PC-3 (cell line): ENCODE results near the gene ENO4. TPM values are rescaled to one million over a fixed set of nuclear protein-coding genes. Genes with fewer than 3 reads are reported as not detected.
A peak's percentile ranks its signal among the peaks of the same experiment; 100 is the strongest.

ENCODE experiments used
- ATAC-seq: fragments of 200-7000 bp; cut with Tn5 transposase; 2 replicates; pipeline ENCODE4 v1.9.1; 2020; ENCODE audit warnings: mild to moderate bottlenecking, moderate library complexity
- BruUV-seq: library from RNA; stranded (reverse); fragments of 400-500 nt; replicated peaks from 2 replicates; lab custom pipeline; 2021; lab: Mats Ljungman, UMichigan
- CTCF ChIA-PET: fragments of 300-600 bp; sonication (Branson Sonifier 250); formaldehyde crosslinking; loops from one replicate; lab custom pipeline; 2022; ENCODE audit warnings: antibody characterized with exemption; lab: Charles Lee
- POLR2A ChIA-PET: fragments of 300-600 bp; sonication (Branson Sonifier 250); formaldehyde crosslinking; loops from one replicate; lab custom pipeline; 2022; ENCODE audit warnings: antibody characterized with exemption; ENCODE audit not compliant: unreplicated experiment; lab: Charles Lee
- DNase-seq: peaks from one replicate; pipeline ENCODE4 v3.0.0-alpha.2; 2015
- H2AFZ ChIP-seq: fragments of 300-600 bp; sonication (generic); 2 replicates; pipeline ENCODE4 v1.6.0; 2016; ENCODE audit warnings: antibody characterized with exemption, low read length
- H3F3A ChIP-seq: fragments of 300-600 bp; sonication (generic); one replicate; pipeline ENCODE4 v1.6.0; 2017; ENCODE audit warnings: antibody characterized with exemption, low read length, control low read depth, mild to moderate bottlenecking; ENCODE audit not compliant: unreplicated experiment
- H3K27ac ChIP-seq: fragments of 300-600 bp; sonication (generic); 2 replicates; pipeline ENCODE4 v1.5.1; 2016; ENCODE audit warnings: mild to moderate bottlenecking, low read length
- H3K27me3 ChIP-seq: fragments of 300-600 bp; sonication (generic); 2 replicates; pipeline ENCODE4 v1.6.1; 2016; ENCODE audit warnings: low read length, mixed read lengths
- H3K36me3 ChIP-seq: fragments of 300-600 bp; sonication (generic); 2 replicates; pipeline ENCODE4 v1.6.1; 2016; ENCODE audit warnings: low read depth, mixed run types, low read length, mixed read lengths
- H3K4me1 ChIP-seq: fragments of 300-600 bp; sonication (generic); 2 replicates; pipeline ENCODE4 v1.5.1; 2016; ENCODE audit warnings: low read length; ENCODE audit not compliant: insufficient read depth
- H3K4me2 ChIP-seq: fragments of 300-600 bp; sonication (generic); 2 replicates; pipeline ENCODE4 v1.6.0; 2016; ENCODE audit warnings: low read length
- H3K4me3 ChIP-seq: fragments of 300-600 bp; sonication (generic); 2 replicates; pipeline ENCODE4 v1.5.1; 2016; ENCODE audit warnings: mild to moderate bottlenecking, low read length, mixed read lengths
- H3K79me2 ChIP-seq: fragments of 300-600 bp; sonication (generic); 2 replicates; pipeline ENCODE4 v1.6.1; 2017; ENCODE audit warnings: low read length, mixed read lengths
- H3K9ac ChIP-seq: fragments of 300-600 bp; sonication (generic); 2 replicates; pipeline ENCODE4 v1.6.0; 2016; ENCODE audit warnings: mild to moderate bottlenecking, low read length
- H3K9me2 ChIP-seq: fragments of 300-600 bp; sonication (generic); replicated peaks from 2 replicates; pipeline ENCODE4 v1.6.1; 2016; ENCODE audit warnings: mixed run types, low read length, mixed read lengths
- H3K9me3 ChIP-seq: fragments of 300-600 bp; sonication (generic); 2 replicates; pipeline ENCODE4 v1.6.1; 2016; ENCODE audit warnings: low read length, mixed read lengths
- H4K20me1 ChIP-seq: fragments of 300-600 bp; sonication (generic); 2 replicates; pipeline ENCODE4 v1.6.1; 2016; ENCODE audit warnings: low read length, mixed read lengths
- EZH2 ChIP-seq: fragments of 300-600 bp; sonication (generic); IDR thresholded peaks from one replicate; pipeline ENCODE4 v1.6.1; 2017; ENCODE audit warnings: antibody characterized with exemption, mild to moderate bottlenecking, low read length; ENCODE audit not compliant: unreplicated experiment
- EZH2phosphoT487 ChIP-seq: fragments of 300-600 bp; sonication (generic); IDR thresholded peaks from 2 replicates; pipeline ENCODE4 v1.6.1; 2018; ENCODE audit warnings: mild to moderate bottlenecking, antibody characterized with exemption, low read length, borderline replicate concordance
- intact Hi-C: fragments of 100-400 bp; cut with micrococcal nuclease; formaldehyde crosslinking; loops from 2 replicates; pipeline ENCODE4 v1.9.0; 2023
- total RNA-seq: library from RNA; depleted of rRNA; stranded (reverse); fragments of >200 nt; gene quantifications from 2 replicates; pipeline ENCODE4 v1.2.3, GENCODE V29; 2014
- TF ChIP-seq, protein P1 (sequence below): fragments of 300-600 bp; sonication (generic); conservative IDR thresholded peaks from 2 replicates; pipeline ENCODE4 v1.5.1; 2017; ENCODE audit warnings: antibody characterized with exemption, low read depth, mild to moderate bottlenecking, low read length

ENO4 gene
- total RNA-seq, 1 experiment from 2014 or later, result not detected

DNA sequence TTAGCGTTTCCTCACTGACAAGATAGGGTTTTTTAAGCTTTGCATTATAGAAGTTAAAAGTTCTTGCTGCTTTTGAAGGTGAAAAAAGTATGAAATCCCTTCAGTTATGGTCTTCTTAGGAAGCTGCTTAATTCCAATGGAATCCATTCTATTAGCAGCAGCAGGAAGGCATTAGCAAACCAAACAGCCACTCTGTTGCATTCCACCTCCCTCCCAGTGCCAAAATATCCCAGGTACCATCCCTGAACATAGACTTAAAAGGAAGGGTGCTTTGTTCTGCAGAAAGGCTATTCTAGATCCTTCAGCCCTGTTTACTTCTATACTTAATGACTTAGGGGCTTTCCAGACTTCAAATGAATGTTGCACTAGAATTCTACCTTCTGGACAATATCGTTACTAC lies 23.8 kb downstream of the ENO4 start:
- Histone ChIP-seq H3K4me3 (no peak overlapping the region), H3F3A (no peaks in the 10 kb centered on the region), H3K9me2 (no peaks in the 10 kb centered on the region), H3K9me3 (no peaks in the 10 kb centered on the region), H3K4me1 (no peaks in the 10 kb centered on the region), H3K79me2 (no peaks in the 10 kb centered on the region), H3K36me3 (no peaks in the 10 kb centered on the region), H3K4me2 (no peak overlapping the region), H2AFZ (no peak overlapping the region), H4K20me1 (no peaks in the 10 kb centered on the region), H3K27ac (no peak overlapping the region), H3K27me3 (no peaks in the 10 kb centered on the region), H3K9ac (no peak overlapping the region)
- no TSS peak for BruUV-seq
- DNase-seq (no peak), ATAC-seq (no peak)
- ChIA-PET CTCF (no interaction called here), POLR2A (interaction anchor here (0.7 kb wide), 1 partner anchor 96 kb away, joined by 4 read pairs; no protein-coding TSS in a partner anchor)
- no peak for TF ChIP-seq EZH2phosphoT487
- TF ChIP-seq EZH2, result no peak
- TF ChIP-seq, protein P1, sequence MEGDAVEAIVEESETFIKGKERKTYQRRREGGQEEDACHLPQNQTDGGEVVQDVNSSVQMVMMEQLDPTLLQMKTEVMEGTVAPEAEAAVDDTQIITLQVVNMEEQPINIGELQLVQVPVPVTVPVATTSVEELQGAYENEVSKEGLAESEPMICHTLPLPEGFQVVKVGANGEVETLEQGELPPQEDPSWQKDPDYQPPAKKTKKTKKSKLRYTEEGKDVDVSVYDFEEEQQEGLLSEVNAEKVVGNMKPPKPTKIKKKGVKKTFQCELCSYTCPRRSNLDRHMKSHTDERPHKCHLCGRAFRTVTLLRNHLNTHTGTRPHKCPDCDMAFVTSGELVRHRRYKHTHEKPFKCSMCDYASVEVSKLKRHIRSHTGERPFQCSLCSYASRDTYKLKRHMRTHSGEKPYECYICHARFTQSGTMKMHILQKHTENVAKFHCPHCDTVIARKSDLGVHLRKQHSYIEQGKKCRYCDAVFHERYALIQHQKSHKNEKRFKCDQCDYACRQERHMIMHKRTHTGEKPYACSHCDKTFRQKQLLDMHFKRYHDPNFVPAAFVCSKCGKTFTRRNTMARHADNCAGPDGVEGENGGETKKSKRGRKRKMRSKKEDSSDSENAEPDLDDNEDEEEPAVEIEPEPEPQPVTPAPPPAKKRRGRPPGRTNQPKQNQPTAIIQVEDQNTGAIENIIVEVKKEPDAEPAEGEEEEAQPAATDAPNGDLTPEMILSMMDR, result no peak
- intact Hi-C loops, result no loop called here

DNA sequence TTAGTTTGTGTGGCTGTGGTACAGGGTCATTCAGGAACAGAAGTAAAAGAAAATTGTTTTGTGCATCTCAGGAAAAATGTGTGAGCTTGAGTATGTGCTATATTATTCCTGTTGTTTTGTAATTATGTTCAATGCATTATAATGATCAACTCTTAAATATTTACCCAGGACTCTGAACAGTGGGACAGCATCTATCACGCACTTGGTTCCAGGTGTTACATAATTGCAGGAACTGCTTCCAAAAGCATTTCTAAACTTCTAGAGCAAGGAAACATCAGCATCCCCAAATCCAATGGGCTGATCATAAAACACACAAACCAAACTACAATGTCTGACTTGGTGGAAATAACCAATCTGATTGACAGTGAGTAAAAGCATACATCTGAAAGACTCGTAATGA lies 26.6 kb downstream of the ENO4 start:
- DNase-seq (no peak), ATAC-seq (no peak)
- no peaks in the 10 kb centered on the region for H4K20me1 ChIP-seq
- no peak overlapping the region for H3K27ac ChIP-seq
- TF ChIP-seq EZH2, result no peak
- no peak for TF ChIP-seq EZH2phosphoT487
- TF ChIP-seq, protein P1, result no peak
- H3K9ac ChIP-seq, result no peak overlapping the region
- no peaks in the 10 kb centered on the region for H3K4me1 ChIP-seq
- intact Hi-C loops, result no loop called here
- H3K9me2 ChIP-seq, result no peaks in the 10 kb centered on the region
- no TSS peak for BruUV-seq
- no peak overlapping the region for H2AFZ ChIP-seq
- no peaks in the 10 kb centered on the region for H3F3A ChIP-seq
- H3K36me3 ChIP-seq, result no peaks in the 10 kb centered on the region
- no peak overlapping the region for H3K4me2 ChIP-seq
- H3K79me2 ChIP-seq, result no peaks in the 10 kb centered on the region
- ChIA-PET CTCF (no interaction called here), POLR2A (no interaction called here)
- H3K27me3 ChIP-seq, result no peaks in the 10 kb centered on the region
- no peak overlapping the region for H3K4me3 ChIP-seq
- no peaks in the 10 kb centered on the region for H3K9me3 ChIP-seq

DNA sequence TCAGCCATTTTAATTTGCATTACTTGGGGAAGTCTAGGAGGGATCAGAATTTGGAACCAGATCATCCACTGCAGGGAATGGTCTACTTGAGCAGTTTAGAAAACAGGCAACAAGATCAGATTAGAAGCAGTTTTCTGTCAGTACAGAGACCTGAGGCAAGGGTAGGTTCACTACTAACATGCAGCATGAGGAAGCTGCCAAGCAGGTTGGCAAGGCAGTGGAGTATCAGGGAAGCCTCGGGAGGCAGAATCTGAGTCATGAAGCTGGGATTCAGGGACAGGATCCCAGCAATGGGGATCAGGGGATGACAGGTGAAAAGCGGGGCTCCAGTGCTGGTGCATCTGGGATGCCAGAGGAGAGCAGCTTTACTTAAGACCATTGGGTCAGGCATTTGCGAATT lies 28.1 kb downstream of the ENO4 start:
- Histone ChIP-seq H3K79me2 (no peaks in the 10 kb centered on the region), H3K27ac (no peak overlapping the region), H3K9me3 (no peaks in the 10 kb centered on the region), H3K36me3 (no peaks in the 10 kb centered on the region), H3K4me1 (no peaks in the 10 kb centered on the region), H4K20me1 (no peaks in the 10 kb centered on the region), H3K9me2 (no peaks in the 10 kb centered on the region), H3K27me3 (no peaks in the 10 kb centered on the region), H3K9ac (no peak overlapping the region), H2AFZ (no peak overlapping the region), H3K4me2 (no peak overlapping the region), H3K4me3 (no peak overlapping the region), H3F3A (no peaks in the 10 kb centered on the region)
- DNase-seq, result peak; percentile 25
- no peak for TF ChIP-seq EZH2
- TF ChIP-seq, protein P1, result no peak
- no peak for TF ChIP-seq EZH2phosphoT487
- intact Hi-C loops, result no loop called here
- no TSS peak for BruUV-seq
- peak; percentile 49 for ATAC-seq
- POLR2A ChIA-PET, result no interaction called here
- CTCF ChIA-PET, result no interaction called here
